CD14-positive monocyte (primary cell): ENCODE results near the gene DENND10. TPM values are rescaled to one million over a fixed set of nuclear protein-coding genes. Genes with fewer than 3 reads are reported as not detected.

Source experiments
- DNase-seq, 3 donors: peaks; one replicate each; pipeline ENCODE4 v3.0.0-alpha.2; 2011 to 2022
- H2AFZ ChIP-seq: 2 replicates; pipeline ENCODE4 v1.6.0; 2012; ENCODE audit warnings: mild to moderate bottlenecking, low read depth, low read length, inconsistent platforms; ENCODE audit not compliant: insufficient read depth, poor library complexity, severe bottlenecking
- H3K27ac ChIP-seq, 2 donors: 1 replicate in 1 of 2; 2 replicates in 1 of 2; pipeline ENCODE4 v1.5.1; 2012 to 2013; ENCODE audit warnings: low read length in 2 of 2, control low read depth in 1 of 2, inconsistent platforms in 1 of 2, low read depth in 1 of 2, mild to moderate bottlenecking in 1 of 2
- H3K27me3 ChIP-seq, 2 donors: one replicate each; pipeline versions ENCODE4 v1.6.0 to v1.6.1; 2011 to 2013; ENCODE audit warnings: low read length in 2 of 2; ENCODE audit not compliant: control insufficient read depth in 2 of 2, insufficient read depth in 2 of 2
- H3K36me3 ChIP-seq, 2 donors: replicated peaks in 1 of 2; 1 replicate in 1 of 2; 2 replicates in 1 of 2; pipeline versions ENCODE4 v1.5.1 to v1.6.1; 2012 to 2013; ENCODE audit warnings: low read length in 2 of 2, control low read depth in 1 of 2, inconsistent platforms in 1 of 2, mild to moderate bottlenecking in 1 of 2; ENCODE audit not compliant: insufficient read depth in 2 of 2, control insufficient read depth in 1 of 2
- H3K4me1 ChIP-seq, 2 donors: 1 replicate in 1 of 2; 2 replicates in 1 of 2; pipeline versions ENCODE4 v1.5.1 to v1.6.1; 2012 to 2013; ENCODE audit warnings: low read length in 2 of 2, control low read depth in 1 of 2, inconsistent platforms in 1 of 2, mild to moderate bottlenecking in 1 of 2, moderate library complexity in 1 of 2; ENCODE audit not compliant: insufficient read depth in 2 of 2, control insufficient read depth in 1 of 2
- H3K4me2 ChIP-seq: replicated peaks from 2 replicates; pipeline ENCODE3; 2012; ENCODE audit warnings: low read length, moderate library complexity, mild to moderate bottlenecking; ENCODE audit not compliant: poor library complexity, severe bottlenecking; ENCODE audit errors: extremely low read depth
- H3K4me3 ChIP-seq, 3 experiments: fragments of 200-600 bp in 1 of 3; sonication (generic) in 1 of 3; replicated peaks in 1 of 3; 1 replicate in 2 of 3; 2 replicates in 1 of 3; pipeline ENCODE4 v1.5.1; 2011 to 2013; ENCODE audit warnings: low read length in 3 of 3, mild to moderate bottlenecking in 3 of 3, control low read depth in 2 of 3, low read depth in 2 of 3, inconsistent platforms in 1 of 3, moderate library complexity in 1 of 3
- H3K79me2 ChIP-seq: 2 replicates; pipeline ENCODE4 v1.6.0; 2012; ENCODE audit warnings: mild to moderate bottlenecking, control low read depth, inconsistent platforms, low read length, moderate library complexity; ENCODE audit not compliant: insufficient read depth
- H3K9ac ChIP-seq: 2 replicates; pipeline ENCODE4 v1.6.0; 2017; ENCODE audit warnings: low read length, mild to moderate bottlenecking; ENCODE audit not compliant: insufficient read depth, poor library complexity, severe bottlenecking
- H3K9me3 ChIP-seq, 2 donors: replicated peaks in 1 of 2; 1 replicate in 1 of 2; 2 replicates in 1 of 2; pipeline versions ENCODE4 v1.5.1 to v1.6.1; 2012 to 2013; ENCODE audit warnings: low read length in 2 of 2, control low read depth in 1 of 2; ENCODE audit not compliant: control insufficient read depth in 1 of 2, insufficient read depth in 1 of 2
- H4K20me1 ChIP-seq: 2 replicates; pipeline ENCODE4 v1.6.0; 2012; ENCODE audit warnings: mild to moderate bottlenecking, low read length, control low read depth, moderate library complexity; ENCODE audit not compliant: insufficient read depth
- H3K27ac Mint-ChIP-seq, 7 donors: one replicate each; pipeline ENCODE4 v1.8.0; 2020; ENCODE audit warnings: mild to moderate bottlenecking in 7 of 7, mixed read lengths in 7 of 7, moderate library complexity in 6 of 7, inconsistent platforms in 2 of 7
- H3K27me3 Mint-ChIP-seq, 3 donors: one replicate each; pipeline ENCODE4 v1.8.0; 2021 to 2022; ENCODE audit warnings: low read depth in 3 of 3, mild to moderate bottlenecking in 3 of 3, mixed read lengths in 3 of 3, moderate library complexity in 3 of 3, inconsistent platforms in 1 of 3
- H3K36me3 Mint-ChIP-seq, 2 donors: one replicate each; pipeline ENCODE4 v1.8.0; 2020; ENCODE audit warnings: mixed read lengths in 2 of 2, inconsistent platforms in 1 of 2, mild to moderate bottlenecking in 1 of 2
- H3K4me1 Mint-ChIP-seq: one replicate; pipeline ENCODE4 v1.8.0; 2020; ENCODE audit warnings: mild to moderate bottlenecking, mixed read lengths
- H3K4me3 Mint-ChIP-seq, 2 donors: one replicate each; pipeline ENCODE4 v1.8.0; 2020; ENCODE audit warnings: mild to moderate bottlenecking in 2 of 2, mixed read lengths in 2 of 2, moderate library complexity in 1 of 2
- H3K9me3 Mint-ChIP-seq, 7 donors: one replicate each; pipeline ENCODE4 v1.8.0; 2020 to 2022; ENCODE audit warnings: mixed read lengths in 7 of 7, mild to moderate bottlenecking in 6 of 7, moderate library complexity in 6 of 7, inconsistent platforms in 2 of 7
- WGBS: methylation state at CpG from one replicate; pipeline ENCODE4 v1.1.5; 2013; ENCODE audit warnings: missing lambda C conversion rate; ENCODE audit not compliant: insufficient coverage; 5-methylcytosine and 5-hydroxymethylcytosine counted together
- intact Hi-C, 2 donors: fragments of 100-400 bp; cut with micrococcal nuclease; formaldehyde crosslinking; loops; one replicate each; pipeline versions ENCODE4 v1.15.0 to v1.15.1; 2023
- polyA plus RNA-seq, 3 donors: library from polyadenylated mRNA; depleted of rRNA in 1 of 3; unstranded in 2 of 3; stranded (reverse) in 1 of 3; fragments of 300-500 nt in 2 of 3; fragments of >200 nt in 1 of 3; fragmentation: Illumina TruSeq in 2 of 3; gene quantifications; 1 replicate in 2 of 3; 2 replicates in 1 of 3; pipeline ENCODE4 v1.2.3, GENCODE V29; 2012 to 2021
- TF ChIP-seq, protein P1 (sequence below): fragments of 200-600 bp; IDR thresholded peaks from one replicate; pipeline ENCODE4 v1.8.0; 2022; ENCODE audit warnings: antibody characterized with exemption, mild to moderate bottlenecking

DENND10 gene
- polyA plus RNA-seq, 3 donors = 129 to 188 (median 141) TPM

DNA sequence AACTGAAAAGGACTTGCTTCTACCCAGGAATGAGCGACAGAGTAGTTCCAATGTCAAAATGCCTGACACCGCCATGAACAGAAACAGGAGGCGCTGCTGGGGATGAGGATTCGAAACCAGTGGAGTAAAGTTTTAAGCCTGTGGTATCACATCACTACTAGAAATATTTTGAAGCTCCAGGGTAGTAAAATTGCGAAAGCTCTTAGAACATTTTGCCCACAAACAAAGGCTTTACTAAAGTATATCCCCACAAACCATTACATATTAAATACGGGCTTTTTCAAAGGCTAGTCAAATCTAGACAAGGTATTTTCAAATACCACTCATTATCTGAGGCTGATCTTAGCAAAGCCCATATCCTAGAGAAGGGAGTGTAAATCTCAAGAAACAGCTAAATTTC, 72.3 kb downstream of the DENND10 start:
- H3K79me2 ChIP-seq = peaks cover 51% of the 10 kb centered on the region
- no peak overlapping the region for H3K4me3 ChIP-seq
- DNase-seq = no peak
- H3K36me3 ChIP-seq = peaks cover 32 to 54% of the 10 kb centered on the region in 2 donors
- no peak overlapping the region for H3K9ac ChIP-seq
- H3K36me3 Mint-ChIP-seq = peaks cover 34 to 47% of the 10 kb centered on the region in 2 donors
- H3K27me3 ChIP-seq = no peaks in the 10 kb centered on the region
- peaks cover 33% of the 10 kb centered on the region for H3K4me1 Mint-ChIP-seq
- H3K27me3 Mint-ChIP-seq = no peaks in the 10 kb centered on the region
- no peaks in the 10 kb centered on the region for H3K9me3 Mint-ChIP-seq
- no CpG with 5 or more reads among the region's 6 CpGs for WGBS
- peak overlapping the region; percentile 32 to 50 for H3K27ac ChIP-seq
- TF ChIP-seq, protein P1, sequence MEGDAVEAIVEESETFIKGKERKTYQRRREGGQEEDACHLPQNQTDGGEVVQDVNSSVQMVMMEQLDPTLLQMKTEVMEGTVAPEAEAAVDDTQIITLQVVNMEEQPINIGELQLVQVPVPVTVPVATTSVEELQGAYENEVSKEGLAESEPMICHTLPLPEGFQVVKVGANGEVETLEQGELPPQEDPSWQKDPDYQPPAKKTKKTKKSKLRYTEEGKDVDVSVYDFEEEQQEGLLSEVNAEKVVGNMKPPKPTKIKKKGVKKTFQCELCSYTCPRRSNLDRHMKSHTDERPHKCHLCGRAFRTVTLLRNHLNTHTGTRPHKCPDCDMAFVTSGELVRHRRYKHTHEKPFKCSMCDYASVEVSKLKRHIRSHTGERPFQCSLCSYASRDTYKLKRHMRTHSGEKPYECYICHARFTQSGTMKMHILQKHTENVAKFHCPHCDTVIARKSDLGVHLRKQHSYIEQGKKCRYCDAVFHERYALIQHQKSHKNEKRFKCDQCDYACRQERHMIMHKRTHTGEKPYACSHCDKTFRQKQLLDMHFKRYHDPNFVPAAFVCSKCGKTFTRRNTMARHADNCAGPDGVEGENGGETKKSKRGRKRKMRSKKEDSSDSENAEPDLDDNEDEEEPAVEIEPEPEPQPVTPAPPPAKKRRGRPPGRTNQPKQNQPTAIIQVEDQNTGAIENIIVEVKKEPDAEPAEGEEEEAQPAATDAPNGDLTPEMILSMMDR = no peak
- peaks cover 30 to 32% of the 10 kb centered on the region in 2 donors for H3K4me1 ChIP-seq
- no peak overlapping the region for H3K4me3 Mint-ChIP-seq
- H2AFZ ChIP-seq = no peak overlapping the region
- no peaks in the 10 kb centered on the region for H3K9me3 ChIP-seq
- peaks cover 28% of the 10 kb centered on the region for H4K20me1 ChIP-seq
- intact Hi-C loops = loop anchor here in 1 of 2 donors (5.0 kb wide), 1 partner anchor 94 kb away; the partner anchor contains the start of gene EIF3A
- peak overlapping the region in 5 of 7 donors; percentile 48 to 80 (median 75) for H3K27ac Mint-ChIP-seq
- H3K4me2 ChIP-seq = no peak overlapping the region

DNA sequence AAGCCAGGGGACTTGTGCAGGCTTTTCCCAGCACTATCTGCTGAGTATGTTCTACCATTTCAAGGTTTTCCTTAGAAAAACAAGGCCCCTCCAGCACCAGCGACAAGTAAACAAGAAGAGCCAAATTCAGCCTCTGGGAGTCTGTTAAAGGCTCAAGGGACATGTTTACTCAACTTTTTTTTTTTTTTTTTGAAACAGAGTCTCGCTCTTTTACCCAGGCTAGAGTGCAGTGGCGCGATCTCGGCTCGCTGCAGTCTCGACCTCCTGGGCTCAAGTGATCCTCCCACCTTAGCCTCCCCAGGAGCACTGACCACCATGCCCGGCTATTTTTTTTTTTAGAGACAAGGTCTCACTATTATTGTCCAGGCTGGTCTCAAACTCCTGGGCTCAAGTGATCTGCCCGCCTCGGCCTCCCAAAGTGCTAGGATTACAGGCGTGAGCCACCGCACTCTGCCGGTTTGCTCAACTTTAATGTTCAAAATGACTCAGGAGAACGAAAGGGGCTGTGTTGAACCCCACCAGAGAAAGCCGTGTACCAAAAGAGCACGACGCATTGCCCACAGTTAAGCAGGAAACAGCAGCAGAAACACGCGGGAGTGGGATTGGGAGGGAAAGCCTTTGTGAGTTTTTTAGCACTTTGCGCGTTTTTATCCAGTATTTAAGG, 73.9 kb downstream of the DENND10 start:
- intact Hi-C loops = loop anchor here in 1 of 2 donors (5.0 kb wide), 1 partner anchor 96 kb away; the partner anchor contains the start of gene EIF3A
- Histone ChIP-seq H3K4me3 (peak overlapping the region; percentile 81 to 88 (median 87)), H3K27me3 (no peaks in the 10 kb centered on the region), H3K27ac (peak overlapping the region; percentile 74 to 87), H3K4me1 (peaks cover 30 to 32% of the 10 kb centered on the region in 2 donors), H3K4me2 (peak overlapping the region; percentile 90), H4K20me1 (peaks cover 28% of the 10 kb centered on the region), H3K36me3 (peaks cover 17 to 38% of the 10 kb centered on the region in 2 donors), H3K9me3 (no peaks in the 10 kb centered on the region), H3K9ac (peak overlapping the region; percentile 85), H3K79me2 (peaks cover 51% of the 10 kb centered on the region), H2AFZ (peak overlapping the region; percentile 86)
- peaks cover 33% of the 10 kb centered on the region for H3K4me1 Mint-ChIP-seq
- peak overlapping the region; percentile 87 to 95 for H3K4me3 Mint-ChIP-seq
- H3K27me3 Mint-ChIP-seq = no peaks in the 10 kb centered on the region
- WGBS = 3% methylated on average over 10 of the region's 21 CpGs
- peaks cover 20 to 30% of the 10 kb centered on the region in 2 donors for H3K36me3 Mint-ChIP-seq
- TF ChIP-seq, protein P1 = no peak
- H3K27ac Mint-ChIP-seq = peak overlapping the region; percentile 76 to 98 (median 96)
- H3K9me3 Mint-ChIP-seq = peaks cover 0 to 2% (median under 1%) of the 10 kb centered on the region in 7 donors
- DNase-seq = peak in 2 of 3 donors; percentile 24 to 25
